Endothelial cell of umbilical vein (primary cell): ENCODE data around the gene MDGA2. TPM values are rescaled to one million over a fixed set of nuclear protein-coding genes. Genes with fewer than 3 reads are reported as not detected.

Experiments used
- BruUV-seq: library from RNA; stranded (reverse); fragments of 400-500 nt; replicated peaks from 2 replicates; lab custom pipeline; 2021; lab: Mats Ljungman, UMichigan
- CTCF ChIA-PET: fragments of 300-600, 350-600 bp; sonication (Branson Sonifier 250); formaldehyde crosslinking; loops from one replicate; lab custom pipeline; 2021; ENCODE audit warnings: antibody characterized with exemption, inconsistent platforms; lab: Charles Lee
- POLR2A ChIA-PET: fragments of 300-600, 350-600 bp; sonication (Branson Sonifier 250); formaldehyde crosslinking; loops from one replicate; lab custom pipeline; 2021; ENCODE audit warnings: antibody characterized with exemption, inconsistent platforms; lab: Charles Lee
- DNase-seq: peaks from one replicate; pipeline ENCODE4 v3.0.0-alpha.2; 2011; ENCODE audit warnings: low read depth, low spot score
- FAIRE-seq: peaks from 2 replicates; lab custom pipeline; 2011; peaks lifted over from hg19 to GRCh38; lab: Jason Lieb, UNC
- H2AFZ ChIP-seq: 2 replicates; pipeline ENCODE4 v1.6.0; 2012; ENCODE audit warnings: low read depth, low read length, control low read depth, inconsistent platforms
- H3K27ac ChIP-seq: 2 replicates; pipeline ENCODE4 v1.5.1; 2011; ENCODE audit warnings: low read depth, mild to moderate bottlenecking, control low read depth, low read length, moderate library complexity; ENCODE audit not compliant: insufficient read depth
- H3K27me3 ChIP-seq, 2 experiments: 2 replicates each; pipeline versions ENCODE4 v1.6.0 to v1.6.1; 2011; ENCODE audit warnings: low read length in 2 of 2, mixed read lengths in 1 of 2; ENCODE audit not compliant: control insufficient read depth in 2 of 2, insufficient read depth in 2 of 2
- H3K36me3 ChIP-seq, 2 experiments: 2 replicates in 1 of 2; 3 replicates in 1 of 2; pipeline ENCODE4 v1.5.1; 2011; ENCODE audit warnings: low read length in 2 of 2, mild to moderate bottlenecking in 1 of 2, moderate library complexity in 1 of 2; ENCODE audit not compliant: control insufficient read depth in 2 of 2, insufficient read depth in 2 of 2; ENCODE audit errors: extremely low read depth in 1 of 2
- H3K4me1 ChIP-seq: 3 replicates; pipeline ENCODE4 v1.5.1; 2011; ENCODE audit warnings: mild to moderate bottlenecking, low read length; ENCODE audit not compliant: control insufficient read depth, insufficient read depth; ENCODE audit errors: extremely low read depth
- H3K4me2 ChIP-seq: 2 replicates; pipeline ENCODE4 v1.6.1; 2011; ENCODE audit warnings: low read length, control low read depth, mixed read lengths; ENCODE audit not compliant: insufficient read depth
- H3K4me3 ChIP-seq, 3 experiments: fragments of 200-600 bp in 1 of 3; sonication (generic), shearing (Covaris generic) in 1 of 3; replicated peaks in 1 of 3; 2 replicates each; pipeline ENCODE4 v1.5.1; 2011 to 2016; ENCODE audit warnings: control low read depth in 3 of 3, low read length in 3 of 3, mild to moderate bottlenecking in 2 of 3, inconsistent platforms in 1 of 3, low read depth in 1 of 3, moderate library complexity in 1 of 3; ENCODE audit not compliant: insufficient read depth in 1 of 3
- H3K79me2 ChIP-seq: 2 replicates; pipeline ENCODE4 v1.6.0; 2012; ENCODE audit warnings: low read length, inconsistent platforms; ENCODE audit not compliant: control insufficient read depth, insufficient read depth
- H3K9ac ChIP-seq: replicated peaks from 2 replicates; pipeline ENCODE3; 2011; ENCODE audit warnings: low read length, control low read depth; ENCODE audit not compliant: insufficient read depth; ENCODE audit errors: extremely low read depth
- H3K9me1 ChIP-seq: replicated peaks from 3 replicates; pipeline ENCODE4 v1.6.0; 2011; ENCODE audit warnings: mild to moderate bottlenecking, low read length; ENCODE audit not compliant: control insufficient read depth, insufficient read depth; ENCODE audit errors: extremely low read depth
- H3K9me3 ChIP-seq: replicated peaks from 2 replicates; pipeline ENCODE4 v1.5.1; 2012; ENCODE audit warnings: low read length, inconsistent platforms; ENCODE audit not compliant: control insufficient read depth, insufficient read depth
- H4K20me1 ChIP-seq: replicated peaks from 2 replicates; pipeline ENCODE3; 2011; ENCODE audit warnings: mild to moderate bottlenecking, low read length; ENCODE audit not compliant: control insufficient read depth, insufficient read depth; ENCODE audit errors: extremely low read depth
- EZH2 ChIP-seq: IDR thresholded peaks from 2 replicates; pipeline ENCODE4 v1.6.1; 2012; ENCODE audit warnings: borderline replicate concordance, low read depth, mild to moderate bottlenecking, moderate library complexity, low read length, inconsistent platforms; ENCODE audit not compliant: severe bottlenecking
- FOS ChIP-seq: IDR thresholded peaks from 2 replicates; pipeline ENCODE4 v1.6.1; 2011; ENCODE audit warnings: mild to moderate bottlenecking, low read length, moderate library complexity, borderline replicate concordance; ENCODE audit not compliant: insufficient read depth
- GATA2 ChIP-seq: IDR thresholded peaks from 2 replicates; pipeline ENCODE4 v1.7.0; 2011; ENCODE audit warnings: low read depth, mild to moderate bottlenecking, moderate library complexity, mixed read lengths, low read length; ENCODE audit not compliant: insufficient read length, insufficient read depth
- JUN ChIP-seq: IDR thresholded peaks from 2 replicates; pipeline ENCODE4 v1.6.1; 2011; ENCODE audit warnings: borderline replicate concordance, low read depth; ENCODE audit not compliant: insufficient read length, insufficient read depth
- MYC ChIP-seq: IDR thresholded peaks from one replicate; pipeline ENCODE4 v1.6.1; 2011; ENCODE audit warnings: mild to moderate bottlenecking, low read depth, low read length
- POLR2AphosphoS5 ChIP-seq: IDR thresholded peaks from 2 replicates; pipeline ENCODE4 v1.6.1; 2012; ENCODE audit warnings: low read depth, mild to moderate bottlenecking, control low read depth, low read length, moderate library complexity; ENCODE audit not compliant: insufficient read depth
- dilution Hi-C: fragments of 300-500 bp; cut with MboI; formaldehyde crosslinking; loops from one replicate; pipeline ENCODE4 v1.15.0; 2019; ENCODE audit warnings: low sequenced_read_pairs; ENCODE audit not compliant: extremely low pct_ligation_motif_present
- intact Hi-C: fragments of 100-400 bp; cut with micrococcal nuclease; formaldehyde crosslinking; loops from one replicate; pipeline ENCODE4 v1.10.0; 2022
- polyA plus RNA-seq, 4 experiments: library from polyadenylated mRNA; depleted of rRNA in 3 of 4; stranded (reverse) in 3 of 4; unstranded in 1 of 4; fragments of >200 nt; gene quantifications; 2 replicates each; pipeline versions ENCODE4 v1.2.1 to v1.2.3, GENCODE V29; 2011 to 2012; ENCODE audit warnings: missing spikeins in 1 of 4
- total RNA-seq: library from RNA; stranded (reverse); gene quantifications from 2 replicates; pipeline ENCODE4 v1.2.3, GENCODE V29; 2021
- TF ChIP-seq, protein P1 (sequence below), 2 donors: IDR thresholded peaks; 1 replicate in 1 of 2; 2 replicates in 1 of 2; pipeline ENCODE4 v1.5.1; 2011; ENCODE audit warnings: low read length in 2 of 2, mild to moderate bottlenecking in 2 of 2, moderate library complexity in 2 of 2, control low read depth in 1 of 2, inconsistent platforms in 1 of 2, low read depth in 1 of 2; ENCODE audit not compliant: insufficient read depth in 1 of 2; ENCODE audit errors: extremely low read depth in 1 of 2

MDGA2 gene
- total and polyA plus RNA-seq, 2 donors (not counting 3 experiments of a cell fraction or from before 2014, with no cell fraction given) = not detected

DNA sequence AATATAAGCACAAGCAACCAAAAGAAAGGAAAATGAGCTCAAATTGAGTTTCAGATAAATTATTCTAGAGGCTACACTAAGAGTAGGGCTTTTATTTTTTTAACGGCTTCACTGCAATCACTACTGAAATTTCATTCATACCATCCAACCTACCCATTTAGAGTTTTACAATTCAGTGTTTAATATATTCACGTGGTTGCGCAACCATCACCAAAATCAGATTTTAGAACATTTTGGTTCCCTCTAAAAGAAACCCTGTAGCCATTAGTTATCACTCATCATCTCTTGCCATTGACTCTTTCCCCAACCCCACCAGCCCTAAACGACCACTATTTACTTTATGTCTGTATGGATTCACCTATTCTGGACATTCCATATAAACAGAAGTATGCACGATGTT, 401.5 kb downstream of the MDGA2 start:
- Histone ChIP-seq H3K27ac (no peak overlapping the region), H3K4me2 (no peak overlapping the region), H3K9me1 (no peaks in the 10 kb centered on the region), H4K20me1 (no peaks in the 10 kb centered on the region), H3K27me3 (no peaks in the 10 kb centered on the region), H3K9me3 (no peaks in the 10 kb centered on the region), H3K4me1 (no peaks in the 10 kb centered on the region), H2AFZ (no peak overlapping the region), H3K9ac (no peak overlapping the region), H3K36me3 (no peaks in the 10 kb centered on the region), H3K4me3 (no peak overlapping the region), H3K79me2 (no peaks in the 10 kb centered on the region)
- FAIRE-seq (no peak), DNase-seq (no peak)
- no TSS peak for BruUV-seq
- TF ChIP-seq, protein P1, sequence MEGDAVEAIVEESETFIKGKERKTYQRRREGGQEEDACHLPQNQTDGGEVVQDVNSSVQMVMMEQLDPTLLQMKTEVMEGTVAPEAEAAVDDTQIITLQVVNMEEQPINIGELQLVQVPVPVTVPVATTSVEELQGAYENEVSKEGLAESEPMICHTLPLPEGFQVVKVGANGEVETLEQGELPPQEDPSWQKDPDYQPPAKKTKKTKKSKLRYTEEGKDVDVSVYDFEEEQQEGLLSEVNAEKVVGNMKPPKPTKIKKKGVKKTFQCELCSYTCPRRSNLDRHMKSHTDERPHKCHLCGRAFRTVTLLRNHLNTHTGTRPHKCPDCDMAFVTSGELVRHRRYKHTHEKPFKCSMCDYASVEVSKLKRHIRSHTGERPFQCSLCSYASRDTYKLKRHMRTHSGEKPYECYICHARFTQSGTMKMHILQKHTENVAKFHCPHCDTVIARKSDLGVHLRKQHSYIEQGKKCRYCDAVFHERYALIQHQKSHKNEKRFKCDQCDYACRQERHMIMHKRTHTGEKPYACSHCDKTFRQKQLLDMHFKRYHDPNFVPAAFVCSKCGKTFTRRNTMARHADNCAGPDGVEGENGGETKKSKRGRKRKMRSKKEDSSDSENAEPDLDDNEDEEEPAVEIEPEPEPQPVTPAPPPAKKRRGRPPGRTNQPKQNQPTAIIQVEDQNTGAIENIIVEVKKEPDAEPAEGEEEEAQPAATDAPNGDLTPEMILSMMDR (IDR thresholded peaks at IDR 0.05; ENCODE audit: extremely low read depth in 1 of 2, insufficient read depth in 1 of 2, low read depth in 1 of 2, low read length in 2 of 2) = no peak
- TF ChIP-seq POLR2AphosphoS5 (no peak), MYC (no peak), JUN (no peak), FOS (no peak), GATA2 (no peak), EZH2 (no peak)
- intact Hi-C loops (no loop called here), dilution Hi-C loops (no loop called here)
- ChIA-PET POLR2A (no interaction called here), CTCF (interaction anchor here (1.1 to 1.2 kb wide), 2 partner anchors 42 to 693 kb away, joined by 3 to 4 read pairs; no protein-coding TSS in a partner anchor)
